SK-N-SH (cell line): ENCODE results near the gene SDHAF3. TPM values are rescaled to one million over a fixed set of nuclear protein-coding genes. Genes with fewer than 3 reads are reported as not detected.

ENCODE experiments used
- CTCF ChIA-PET: fragments of 300-600, 350-600 bp; formaldehyde crosslinking; extraction: SDS; loops from one replicate; lab custom pipeline; 2021; lab: Yijun Ruan, JAX
- POLR2A ChIA-PET: fragments of 350-600 bp; sonication (Branson Sonifier 250); formaldehyde crosslinking; extraction: SDS; loops from one replicate; lab custom pipeline; 2020; ENCODE audit warnings: antibody characterized with exemption, inconsistent platforms; lab: Yijun Ruan, JAX
- DNase-seq: peaks from one replicate; pipeline ENCODE4 v3.0.0; 2012
- H2AFZ ChIP-seq: fragments of 200-600 bp; sonication (generic); 2 replicates; pipeline ENCODE4 v1.8.1; 2016; ENCODE audit warnings: antibody characterized with exemption, mild to moderate bottlenecking, low read depth
- H3F3A ChIP-seq: fragments of 200-600 bp; sonication (generic); replicated peaks from 2 replicates; pipeline ENCODE3; 2016; ENCODE audit warnings: antibody characterized with exemption, mild to moderate bottlenecking; ENCODE audit not compliant: insufficient read depth
- H3K27ac ChIP-seq, 2 experiments: fragments of 200-500 bp in 1 of 2; fragments of 200-600 bp in 1 of 2; sonication (Bioruptor generic) in 1 of 2; sonication (generic), shearing (Covaris generic) in 1 of 2; 2 replicates each; pipeline versions ENCODE4 v1.5.1 to v1.6.1; 2014 to 2016; ENCODE audit warnings: low read depth in 2 of 2, inconsistent platforms in 1 of 2, low read length in 1 of 2, mild to moderate bottlenecking in 1 of 2, mixed read lengths in 1 of 2
- H3K27me3 ChIP-seq: fragments of 200-600 bp; sonication (generic), shearing (Covaris generic); 2 replicates; pipeline ENCODE4 v1.6.1; 2016; ENCODE audit warnings: mixed run types; ENCODE audit not compliant: insufficient read depth
- H3K36me3 ChIP-seq, 2 experiments: fragments of 200-500 bp in 1 of 2; fragments of 200-600 bp in 1 of 2; sonication (Bioruptor generic) in 1 of 2; sonication (generic) in 1 of 2; replicated peaks in 1 of 2; 2 replicates each; pipeline versions ENCODE3 to v1.5.1; 2014 to 2016; ENCODE audit warnings: low read length in 1 of 2, mild to moderate bottlenecking in 1 of 2; ENCODE audit not compliant: insufficient read depth in 2 of 2, control insufficient read depth in 1 of 2
- H3K4me1 ChIP-seq, 2 experiments: fragments of 200-500 bp in 1 of 2; fragments of 200-600 bp in 1 of 2; sonication (Bioruptor generic) in 1 of 2; sonication (generic), shearing (Covaris generic) in 1 of 2; 2 replicates each; pipeline versions ENCODE4 v1.5.1 to v1.6.1; 2014 to 2016; ENCODE audit warnings: low read depth in 1 of 2, low read length in 1 of 2, mixed run types in 1 of 2; ENCODE audit not compliant: insufficient read depth in 2 of 2, control insufficient read depth in 1 of 2
- H3K4me2 ChIP-seq: fragments of 200-600 bp; sonication (generic), shearing (Covaris generic); 2 replicates; pipeline ENCODE4 v1.6.1; 2017; ENCODE audit warnings: mixed run types
- H3K4me3 ChIP-seq, 2 experiments: fragments of 200-500 bp in 1 of 2; fragments of 200-600 bp in 1 of 2; sonication (Bioruptor generic) in 1 of 2; sonication (generic), shearing (Covaris generic) in 1 of 2; 2 replicates each; pipeline versions ENCODE4 v1.5.1 to v1.8.1; 2014 to 2016; ENCODE audit warnings: low read depth in 2 of 2, inconsistent platforms in 1 of 2, low read length in 1 of 2, mild to moderate bottlenecking in 1 of 2, mixed read lengths in 1 of 2, moderate library complexity in 1 of 2
- H3K79me2 ChIP-seq: fragments of 200-600 bp; sonication (generic); 2 replicates; pipeline ENCODE4 v1.8.1; 2017; ENCODE audit warnings: mild to moderate bottlenecking; ENCODE audit not compliant: insufficient read depth
- H3K9ac ChIP-seq: fragments of 200-600 bp; sonication (generic); 2 replicates; pipeline ENCODE4 v1.6.1; 2017; ENCODE audit warnings: mixed run types
- H3K9me2 ChIP-seq: fragments of 200-600 bp; sonication (generic); 2 replicates; pipeline ENCODE4 v1.6.1; 2017; ENCODE audit warnings: mixed run types
- H3K9me3 ChIP-seq: fragments of 200-600 bp; sonication (generic); 2 replicates; pipeline ENCODE4 v1.6.1; 2017; ENCODE audit warnings: mixed run types, mild to moderate bottlenecking, moderate library complexity
- H4K20me1 ChIP-seq: fragments of 200-600 bp; sonication (generic); 2 replicates; pipeline ENCODE4 v1.6.1; 2017; ENCODE audit warnings: mild to moderate bottlenecking, mixed run types; ENCODE audit not compliant: insufficient read depth
- CHD2 ChIP-seq: fragments of 150-350 bp; IDR thresholded peaks from 2 replicates; pipeline ENCODE4 v1.6.1; 2018; ENCODE audit warnings: low read length; ENCODE audit not compliant: partially characterized antibody
- CTCF ChIP-seq: fragments of 200-600 bp; sonication (generic); IDR thresholded peaks from 2 replicates; pipeline ENCODE4 v1.6.1; 2017; ENCODE audit warnings: antibody characterized with exemption, mild to moderate bottlenecking, moderate library complexity
- ELF1 ChIP-seq: IDR thresholded peaks from 2 replicates; pipeline ENCODE4 v1.4.0; 2012
- EP300 ChIP-seq, 2 experiments: IDR thresholded peaks; 2 replicates each; pipeline versions ENCODE4 v1.4.0 to v1.6.1; 2012; ENCODE audit warnings: borderline replicate concordance in 1 of 2, low read depth in 1 of 2, low read length in 1 of 2
- EZH2phosphoT487 ChIP-seq: fragments of 200-600 bp; sonication (generic); IDR thresholded peaks from 2 replicates; pipeline ENCODE4 v1.6.1; 2017; ENCODE audit warnings: low read depth, mixed run types, mild to moderate bottlenecking, antibody characterized with exemption, moderate library complexity, borderline replicate concordance
- FOSL2 ChIP-seq: IDR thresholded peaks from 2 replicates; pipeline ENCODE4 v1.4.0; 2012; ENCODE audit warnings: low read depth, mild to moderate bottlenecking, moderate library complexity, borderline replicate concordance
- FOXM1 ChIP-seq: IDR thresholded peaks from 2 replicates; pipeline ENCODE4 v1.4.0; 2012; ENCODE audit warnings: low read depth, mild to moderate bottlenecking
- GABPA ChIP-seq: IDR thresholded peaks from 2 replicates; pipeline ENCODE4 v1.4.0; 2012; ENCODE audit warnings: low read depth, mild to moderate bottlenecking
- GATA2 ChIP-seq: sonication (generic); formaldehyde crosslinking; IDR thresholded peaks from 2 replicates; pipeline ENCODE4 v1.5.0; 2020; ENCODE audit warnings: mild to moderate bottlenecking, missing genetic modification reagents
- IRF3 ChIP-seq: fragments of 150-350 bp; IDR thresholded peaks from 2 replicates; pipeline ENCODE4 v1.6.1; 2016; ENCODE audit warnings: mild to moderate bottlenecking, low read depth, low read length
- SIN3A ChIP-seq: IDR thresholded peaks from 2 replicates; pipeline ENCODE4 v1.6.1; 2012; ENCODE audit warnings: low read depth, mild to moderate bottlenecking, low read length, moderate library complexity, borderline replicate concordance
- TAF1 ChIP-seq: IDR thresholded peaks from 2 replicates; pipeline ENCODE4 v1.6.1; 2012; ENCODE audit warnings: low read depth, mild to moderate bottlenecking, low read length, moderate library complexity, borderline replicate concordance
- TEAD4 ChIP-seq: IDR thresholded peaks from 2 replicates; pipeline ENCODE4 v1.4.0; 2012; ENCODE audit warnings: mild to moderate bottlenecking, borderline replicate concordance; ENCODE audit not compliant: insufficient read depth
- YY1 ChIP-seq: IDR thresholded peaks from 2 replicates; pipeline ENCODE4 v1.4.0; 2012; ENCODE audit warnings: low read depth, mild to moderate bottlenecking
- ZBTB33 ChIP-seq: IDR thresholded peaks from 2 replicates; pipeline ENCODE4 v1.4.0; 2012; ENCODE audit warnings: low read depth, borderline replicate concordance
- WGBS: methylation state at CpG from one replicate; pipeline ENCODE4 v1.1.6; 2017; ENCODE audit warnings: low lambda C conversion rate; 5-methylcytosine and 5-hydroxymethylcytosine counted together
- polyA plus RNA-seq, 3 experiments: library from polyadenylated mRNA; depleted of rRNA; stranded (reverse); fragments of >200 nt; gene quantifications; 2 replicates each; pipeline ENCODE4 v1.2.3, GENCODE V29; 2012
- TF ChIP-seq, protein P1 (sequence below): IDR thresholded peaks from 2 replicates; pipeline ENCODE4 v1.6.1; 2012; ENCODE audit warnings: mild to moderate bottlenecking, low read depth, low read length, moderate library complexity

Gene SDHAF3
- polyA plus RNA-seq, 1 of the 3 experiments (the other 2 are of a cell fraction): 17.0 TPM

- ChIA-PET CTCF (no interaction called here), POLR2A (no interaction called here)
- Histone ChIP-seq H3K27ac (no peak overlapping the region), H3K4me1 (peaks cover 0 to 4% of the 10 kb centered on the region in 2 experiments; a peak in 1 of 4 replicates), H3K36me3 (no peaks in the 10 kb centered on the region), H3K79me2 (no peaks in the 10 kb centered on the region), H3K9me2 (no peaks in the 10 kb centered on the region), H4K20me1 (no peaks in the 10 kb centered on the region; the same call in 1 of the 2 replicates), H3K27me3 (no peaks in the 10 kb centered on the region; the same call in 1 of the 2 replicates), H2AFZ (no peak overlapping the region), H3K9me3 (no peaks in the 10 kb centered on the region), H3K4me2 (no peak overlapping the region), H3K4me3 (no peak overlapping the region; a peak in 1 of 4 replicates), H3K9ac (no peak overlapping the region), H3F3A (no peaks in the 10 kb centered on the region)
- TF ChIP-seq TEAD4: no peak
- TF ChIP-seq, protein P1, sequence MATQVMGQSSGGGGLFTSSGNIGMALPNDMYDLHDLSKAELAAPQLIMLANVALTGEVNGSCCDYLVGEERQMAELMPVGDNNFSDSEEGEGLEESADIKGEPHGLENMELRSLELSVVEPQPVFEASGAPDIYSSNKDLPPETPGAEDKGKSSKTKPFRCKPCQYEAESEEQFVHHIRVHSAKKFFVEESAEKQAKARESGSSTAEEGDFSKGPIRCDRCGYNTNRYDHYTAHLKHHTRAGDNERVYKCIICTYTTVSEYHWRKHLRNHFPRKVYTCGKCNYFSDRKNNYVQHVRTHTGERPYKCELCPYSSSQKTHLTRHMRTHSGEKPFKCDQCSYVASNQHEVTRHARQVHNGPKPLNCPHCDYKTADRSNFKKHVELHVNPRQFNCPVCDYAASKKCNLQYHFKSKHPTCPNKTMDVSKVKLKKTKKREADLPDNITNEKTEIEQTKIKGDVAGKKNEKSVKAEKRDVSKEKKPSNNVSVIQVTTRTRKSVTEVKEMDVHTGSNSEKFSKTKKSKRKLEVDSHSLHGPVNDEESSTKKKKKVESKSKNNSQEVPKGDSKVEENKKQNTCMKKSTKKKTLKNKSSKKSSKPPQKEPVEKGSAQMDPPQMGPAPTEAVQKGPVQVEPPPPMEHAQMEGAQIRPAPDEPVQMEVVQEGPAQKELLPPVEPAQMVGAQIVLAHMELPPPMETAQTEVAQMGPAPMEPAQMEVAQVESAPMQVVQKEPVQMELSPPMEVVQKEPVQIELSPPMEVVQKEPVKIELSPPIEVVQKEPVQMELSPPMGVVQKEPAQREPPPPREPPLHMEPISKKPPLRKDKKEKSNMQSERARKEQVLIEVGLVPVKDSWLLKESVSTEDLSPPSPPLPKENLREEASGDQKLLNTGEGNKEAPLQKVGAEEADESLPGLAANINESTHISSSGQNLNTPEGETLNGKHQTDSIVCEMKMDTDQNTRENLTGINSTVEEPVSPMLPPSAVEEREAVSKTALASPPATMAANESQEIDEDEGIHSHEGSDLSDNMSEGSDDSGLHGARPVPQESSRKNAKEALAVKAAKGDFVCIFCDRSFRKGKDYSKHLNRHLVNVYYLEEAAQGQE: no peak
- TF ChIP-seq GABPA: no peak
- no peak for TF ChIP-seq EZH2phosphoT487
- no peak for TF ChIP-seq GATA2 (CRISPR knock-in tag)
- no peak for TF ChIP-seq ZBTB33
- no peak for TF ChIP-seq EP300 (IDR thresholded peaks at IDR 0.05; ENCODE audit: borderline replicate concordance in 1 of 2, low read depth in 1 of 2, low read length in 1 of 2)
- TF ChIP-seq FOXM1: no peak
- no peak for TF ChIP-seq SIN3A
- no peak for TF ChIP-seq CTCF
- no peak for TF ChIP-seq IRF3
- TF ChIP-seq TAF1: no peak
- TF ChIP-seq FOSL2: no peak
- TF ChIP-seq YY1: no peak
- no peak for TF ChIP-seq ELF1
- no peak for TF ChIP-seq CHD2
- 2% methylated on average over 7 of the region's 7 CpGs for WGBS
- no peak for DNase-seq
Measured at GRCh38 chr7:97215556-97215955, 98.1 kb downstream of the SDHAF3 start.
